Ureter (tissue), 1 donor: ENCODE results near the gene MAGI2. TPM values are rescaled to one million over a fixed set of nuclear protein-coding genes. Genes with fewer than 3 reads are reported as not detected.

Experiments
- DNase-seq: peaks from one replicate; pipeline ENCODE4 v3.0.0-alpha.2; 2020; ENCODE audit warnings: low spot score
- total RNA-seq: library from RNA; stranded (reverse); gene quantifications from one replicate; pipeline ENCODE4 v1.2.4, GENCODE V29; 2023
- donor health status: DM: yes; HTN: yes; CAD: no.

Gene MAGI2
- total RNA-seq, 1 donor from 2014 or later, result 25.3 TPM

DNA sequence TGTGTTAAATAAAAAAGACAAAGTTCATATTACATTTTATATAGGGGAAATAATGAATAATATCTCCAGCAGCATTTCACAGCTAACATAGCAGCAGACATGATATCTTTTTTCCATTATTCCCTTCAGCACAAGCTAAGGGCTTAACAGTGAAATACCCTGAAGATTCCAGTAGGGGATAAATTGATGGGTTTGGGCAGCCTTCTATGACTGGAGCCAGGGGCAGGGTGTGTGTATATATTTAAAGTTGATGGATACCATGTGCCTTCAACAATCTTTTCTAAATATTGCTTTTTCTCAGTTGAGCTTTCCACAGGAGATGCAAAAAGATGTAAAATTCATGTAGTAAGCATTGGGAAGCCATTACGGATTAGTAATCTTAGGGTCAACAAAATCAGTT, 151.2 kb downstream of the MAGI2 start:
- no peak for DNase-seq

DNA sequence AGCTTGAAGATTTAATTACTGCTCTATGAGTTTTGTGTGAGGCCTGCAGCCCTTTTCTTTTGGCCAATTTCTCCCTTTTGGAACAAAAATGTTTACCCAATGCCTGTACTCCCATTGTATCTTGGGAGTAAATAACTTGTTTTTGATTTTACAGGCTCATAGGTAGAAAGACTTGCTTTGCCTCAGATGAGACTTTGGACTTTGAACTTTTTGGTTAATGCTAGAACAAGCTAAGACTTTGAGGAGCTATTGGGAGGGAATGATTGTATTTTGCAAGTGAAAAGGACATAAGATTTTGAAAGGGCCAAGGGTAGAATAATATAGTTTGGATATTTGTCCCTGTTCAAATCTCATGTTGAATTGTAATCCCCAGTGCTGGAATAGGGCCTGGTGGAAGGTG, 152.0 kb downstream of the MAGI2 start:
- DNase-seq, result no peak

DNA sequence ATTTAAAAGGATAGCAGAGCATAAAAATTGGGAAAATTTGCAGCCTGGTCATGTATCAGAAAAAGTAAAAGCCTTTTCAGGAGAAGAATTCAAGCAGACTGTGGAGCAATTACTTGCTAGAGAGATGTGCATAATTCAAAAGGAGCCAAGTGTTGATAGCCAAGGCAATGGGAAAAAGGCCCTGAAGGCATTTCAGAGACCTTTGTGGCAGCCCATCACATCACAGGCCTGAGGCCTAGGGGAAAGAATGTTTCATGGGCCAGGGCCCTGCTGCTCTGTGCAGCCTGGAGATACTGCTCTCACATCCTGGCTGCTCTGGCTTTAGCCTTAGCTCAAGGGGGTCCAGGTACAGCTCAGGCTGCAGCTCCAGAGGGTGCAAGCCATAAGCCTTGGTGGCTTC, 152.9 kb downstream of the MAGI2 start:
- no peak for DNase-seq

DNA sequence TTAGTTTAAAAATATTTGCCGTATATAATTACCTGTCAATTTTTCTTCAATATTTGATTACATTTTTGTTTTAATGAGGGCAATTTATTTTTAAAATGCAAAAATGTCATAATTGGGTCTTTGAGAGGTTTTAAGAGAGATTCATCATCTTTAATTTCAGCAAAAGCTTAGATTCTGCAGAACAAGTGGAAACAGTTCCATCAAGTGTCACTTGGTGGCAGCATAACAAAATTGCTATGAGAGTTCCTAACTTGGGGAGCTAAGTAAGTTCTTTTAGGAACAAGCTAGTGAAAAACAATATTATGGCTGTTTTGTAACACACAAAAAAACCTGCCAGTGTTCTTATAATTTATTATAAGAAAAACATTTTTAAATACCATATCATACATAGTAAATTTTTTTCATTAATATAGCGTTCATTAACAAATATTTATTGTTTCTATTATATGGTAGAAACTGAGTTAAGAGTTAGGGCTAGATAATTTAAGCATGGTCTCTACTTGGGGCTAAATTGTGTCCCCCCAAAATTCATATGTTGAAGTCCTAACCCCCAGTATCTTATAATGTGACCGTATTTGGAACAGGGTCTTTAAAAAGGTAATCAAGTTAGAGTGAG, 155.2 kb downstream of the MAGI2 start:
- DNase-seq, result no peak

DNA sequence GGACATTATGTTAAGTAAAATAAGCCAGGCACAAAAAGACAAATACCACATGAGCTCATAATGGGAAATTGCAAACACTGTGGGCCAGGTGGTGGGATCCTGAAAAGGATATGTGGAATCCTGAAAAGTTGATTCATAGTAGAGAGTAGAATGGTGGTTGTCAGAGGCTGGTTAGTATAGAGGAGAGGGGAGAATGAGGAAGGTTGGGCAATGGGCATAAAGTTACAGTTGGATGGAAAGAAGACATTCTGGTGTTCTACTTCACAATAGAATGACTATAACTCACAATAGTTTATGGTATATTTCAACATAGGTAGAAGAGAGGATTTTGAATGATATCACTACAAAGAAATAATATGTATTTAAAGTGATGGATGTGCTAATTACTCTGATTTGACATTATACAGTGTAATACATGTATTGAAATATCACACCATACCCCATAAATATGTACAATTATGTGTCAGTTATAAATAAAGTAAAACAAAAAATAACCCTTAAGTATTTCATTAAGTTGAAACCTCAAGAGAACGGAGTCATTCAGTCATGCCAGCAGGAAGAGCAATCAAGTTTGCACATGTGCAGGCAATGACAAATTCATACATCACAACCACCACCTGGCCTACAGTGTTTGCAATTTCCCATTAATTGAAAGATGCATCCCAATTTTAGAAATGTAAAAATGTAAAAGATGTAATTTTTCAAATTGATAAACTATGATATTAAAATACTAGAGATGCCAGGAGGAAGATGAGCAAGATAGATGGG, 156.7 kb downstream of the MAGI2 start:
- DNase-seq, result no peak

DNA sequence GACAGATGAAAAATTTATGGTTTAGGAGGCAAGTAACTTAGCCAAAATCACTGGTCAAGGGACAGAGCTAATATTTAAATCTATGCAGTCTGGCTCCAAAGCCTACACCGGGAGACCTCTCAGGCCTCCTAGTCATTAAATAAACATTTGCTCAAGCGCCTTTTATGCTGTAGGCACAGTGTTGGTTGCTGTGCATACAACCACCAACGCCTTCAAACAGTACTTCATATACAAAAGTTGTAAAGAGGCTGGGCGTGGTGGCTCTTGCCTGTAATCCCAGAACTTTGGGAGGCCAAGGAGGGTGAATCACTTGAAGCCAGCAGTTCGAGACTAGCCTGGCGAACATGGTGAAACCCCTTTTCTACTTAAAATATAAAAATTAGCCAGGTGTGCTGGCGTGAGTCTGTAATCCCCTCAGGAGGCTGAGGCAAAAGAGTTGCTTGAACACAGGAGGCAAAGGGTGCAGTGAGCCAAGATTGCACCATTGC, 159.8 kb downstream of the MAGI2 start:
- DNase-seq, result no peak

DNA sequence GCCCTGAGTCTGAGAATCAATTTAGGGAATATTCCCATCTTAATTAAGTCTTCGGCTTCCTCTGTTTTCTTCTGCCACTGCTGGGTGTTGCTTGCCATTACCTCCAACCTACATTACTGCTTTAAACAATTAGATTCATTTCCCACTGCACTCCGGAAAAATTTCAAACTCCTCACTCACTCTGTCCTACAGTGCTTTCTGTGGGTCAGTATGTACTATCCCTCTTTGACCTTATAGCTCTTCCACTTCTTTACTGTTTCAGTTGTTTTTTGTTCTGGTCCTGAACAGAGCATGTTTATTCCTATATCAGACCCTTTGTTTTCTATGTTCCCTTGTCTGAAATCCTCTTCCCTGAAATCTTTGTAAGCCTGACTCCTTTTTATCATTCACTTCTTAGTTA, 160.6 kb downstream of the MAGI2 start:
- no peak for DNase-seq

DNA sequence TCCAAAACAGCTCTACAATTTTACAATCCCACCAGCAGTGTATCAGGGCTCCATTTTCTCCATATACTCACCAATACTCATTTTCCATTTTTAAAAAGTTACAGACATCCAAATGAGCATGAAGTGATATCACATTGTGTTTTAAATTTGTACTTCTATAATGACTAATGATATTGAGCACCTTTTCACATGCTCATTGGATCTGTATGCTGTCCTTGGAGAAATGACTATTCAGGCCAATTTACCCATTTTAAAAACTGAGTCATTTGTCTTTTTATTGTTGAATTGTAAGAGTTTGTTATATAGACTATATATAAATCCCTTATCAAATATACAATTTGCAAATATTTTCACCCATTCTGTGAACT, 162.0 kb downstream of the MAGI2 start:
- DNase-seq, result no peak

DNA sequence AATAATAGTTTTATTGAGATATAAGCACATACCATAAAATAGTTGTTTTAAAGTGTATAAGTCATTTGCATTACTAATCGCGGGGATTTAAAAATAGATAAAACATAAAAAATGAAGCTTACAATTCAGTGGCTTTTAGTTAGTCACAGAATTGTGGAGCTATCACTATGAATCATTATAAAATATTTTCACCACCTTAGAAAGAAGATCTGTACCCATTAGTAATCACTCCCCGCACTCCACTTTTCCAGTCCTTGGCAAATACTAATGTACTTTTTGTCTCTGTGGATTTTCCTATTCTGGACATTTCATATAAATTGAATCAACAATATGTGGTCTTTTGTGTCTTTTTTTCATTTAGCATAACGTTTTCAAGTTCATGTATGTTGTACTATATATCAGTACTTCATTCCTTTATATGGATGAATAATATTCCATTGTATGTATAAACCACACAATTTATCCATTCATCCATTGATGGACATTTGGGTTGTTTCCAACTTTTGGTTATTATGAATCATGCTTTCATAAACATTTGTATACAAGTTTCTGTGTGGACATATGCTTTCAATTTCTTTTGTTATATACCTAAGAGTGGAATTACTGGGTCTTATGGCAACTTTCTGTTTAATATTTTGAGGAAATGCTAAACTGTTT, 162.5 kb downstream of the MAGI2 start:
- no peak for DNase-seq

DNA sequence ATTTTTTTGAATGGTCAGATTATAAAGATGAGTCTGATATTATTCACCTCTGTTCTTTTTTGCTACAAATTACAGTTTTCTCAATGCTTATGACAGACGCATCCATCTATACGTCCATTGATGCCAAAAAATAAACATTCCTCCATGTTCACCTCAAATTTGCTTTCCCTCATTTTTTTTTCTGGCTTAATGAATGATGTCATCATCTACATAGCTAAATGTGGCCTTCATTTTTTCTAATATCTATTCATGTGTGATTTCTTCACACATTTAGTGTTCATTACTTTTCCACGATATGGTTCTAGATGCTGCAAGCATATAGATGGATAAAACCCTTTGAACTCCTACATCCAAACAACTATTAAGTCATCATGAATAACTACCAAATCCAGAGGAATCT, 163.1 kb downstream of the MAGI2 start:
- DNase-seq, result no peak

DNA sequence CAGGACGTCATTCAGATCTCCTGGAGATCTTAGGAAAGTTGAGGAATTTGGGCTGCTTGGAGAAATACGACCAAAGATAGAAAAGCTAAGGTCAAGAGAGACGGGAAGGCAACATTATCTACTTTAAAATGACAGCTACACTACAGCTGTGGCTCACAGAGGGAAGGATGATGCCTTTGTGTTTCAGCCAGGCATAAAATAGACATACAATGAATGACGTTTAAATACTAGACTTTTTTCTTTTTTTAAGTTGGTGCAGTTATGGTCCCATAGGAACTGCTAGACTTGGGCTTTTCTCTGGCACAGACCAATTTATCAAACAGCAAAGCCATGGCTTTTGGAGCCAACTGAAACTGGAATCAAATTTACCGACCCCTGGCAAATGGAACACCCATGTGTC, 164.8 kb downstream of the MAGI2 start:
- no peak for DNase-seq

DNA sequence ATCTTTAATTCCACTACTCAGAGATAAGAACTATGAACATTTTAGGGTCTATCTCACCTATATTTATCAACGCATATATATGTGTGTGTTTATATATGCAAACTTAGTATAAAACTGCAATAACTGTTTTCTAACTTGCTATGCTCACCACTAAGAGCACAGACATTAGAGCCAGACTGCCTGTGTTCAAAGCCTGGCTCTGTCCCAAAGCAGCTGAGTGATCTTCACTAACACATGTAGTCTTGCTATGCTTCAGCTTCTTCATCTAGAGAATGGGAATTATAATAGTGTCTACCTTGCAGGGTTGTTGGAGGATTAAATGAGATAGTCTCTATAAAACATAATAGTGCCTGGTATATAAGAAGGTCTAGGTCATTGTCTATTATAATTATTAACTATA, 165.5 kb downstream of the MAGI2 start:
- no peak for DNase-seq

DNA sequence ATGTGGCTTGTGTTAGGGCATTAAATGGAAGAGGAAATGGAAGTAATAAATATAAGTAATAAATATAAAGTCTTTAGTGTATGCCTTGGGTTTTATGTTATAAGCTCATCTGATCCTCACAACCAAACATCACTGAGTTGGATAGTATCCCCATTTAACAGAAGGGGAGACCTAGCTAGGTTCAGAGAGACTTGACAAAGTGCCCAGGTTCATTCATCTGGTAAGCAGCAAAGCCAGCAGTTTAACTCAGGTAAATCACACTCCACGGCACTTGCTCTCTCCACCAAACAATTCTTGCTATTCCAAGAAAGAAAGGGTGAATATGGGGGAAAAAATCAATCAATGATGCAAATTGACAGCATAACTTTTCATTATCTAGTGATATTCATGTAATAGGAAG, 167.3 kb downstream of the MAGI2 start:
- no peak for DNase-seq

DNA sequence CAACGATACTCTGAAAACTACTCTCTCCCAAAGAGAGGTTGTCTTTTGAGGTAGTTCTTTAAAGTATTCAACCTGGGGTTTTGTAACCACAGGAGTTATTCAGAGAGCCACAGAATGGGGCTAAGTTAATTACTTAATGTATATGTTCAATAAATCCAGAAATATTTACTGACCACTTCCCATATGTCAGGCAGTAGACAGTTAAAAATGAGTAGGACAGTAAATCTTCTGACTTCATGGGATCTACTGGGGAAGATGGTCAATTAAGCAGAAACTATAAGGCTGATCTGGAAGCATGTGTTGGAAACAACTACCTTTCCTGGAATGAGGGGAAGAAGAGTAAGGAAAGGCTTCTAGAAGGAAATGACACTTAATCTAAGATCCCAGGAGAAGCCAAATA, 167.7 kb downstream of the MAGI2 start:
- DNase-seq, result no peak

DNA sequence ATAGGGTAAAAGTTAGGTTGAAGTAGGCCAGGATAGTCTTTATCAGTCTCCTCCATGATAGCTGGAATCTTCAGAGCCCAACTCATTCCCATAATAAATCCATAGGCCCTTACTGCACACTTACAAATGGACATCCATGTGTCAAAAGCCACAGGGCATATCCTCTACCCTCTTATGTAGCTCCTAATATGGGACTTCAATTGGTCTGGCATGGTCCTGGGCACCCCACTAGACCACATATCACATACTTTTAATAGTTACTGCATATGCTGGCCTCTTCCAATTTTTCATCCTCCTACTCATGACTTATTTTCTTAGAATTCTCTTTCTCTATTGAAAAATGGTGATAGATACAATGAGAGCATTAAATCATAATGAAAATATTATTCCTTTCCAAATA, 169.3 kb downstream of the MAGI2 start:
- DNase-seq, result no peak

DNA sequence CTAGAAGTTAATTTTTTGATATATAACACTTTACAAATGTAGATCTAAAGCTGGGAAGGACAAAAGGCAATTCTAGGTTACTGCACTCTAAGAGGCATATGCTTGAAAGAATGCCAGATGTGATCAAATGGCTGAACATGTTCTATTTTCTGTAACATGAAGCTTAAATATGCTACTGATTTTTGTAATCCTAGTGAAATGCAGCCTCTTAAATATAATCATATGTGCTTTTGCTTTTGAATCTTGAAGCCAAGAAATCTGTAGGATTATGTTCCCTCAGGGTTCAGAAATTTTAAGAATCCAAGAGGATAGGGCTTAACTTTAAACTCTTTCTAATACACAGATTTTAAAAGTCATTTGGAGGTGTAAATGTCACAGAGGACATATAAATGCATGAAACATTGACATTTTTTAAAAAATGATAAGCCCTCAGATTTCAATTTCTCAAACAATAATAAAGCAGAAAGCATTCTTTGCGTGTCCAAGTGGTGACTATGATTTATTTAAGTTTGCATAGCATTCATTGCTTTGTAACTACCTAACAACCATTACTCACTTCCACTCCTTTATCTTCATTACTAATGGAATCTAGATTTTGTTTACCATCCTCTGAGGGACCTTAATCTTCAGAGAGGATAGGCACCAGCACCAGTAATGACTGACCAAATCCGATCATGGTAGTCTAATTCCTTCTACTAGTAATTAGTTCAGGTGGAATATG, 170.4 kb downstream of the MAGI2 start:
- no peak for DNase-seq

DNA sequence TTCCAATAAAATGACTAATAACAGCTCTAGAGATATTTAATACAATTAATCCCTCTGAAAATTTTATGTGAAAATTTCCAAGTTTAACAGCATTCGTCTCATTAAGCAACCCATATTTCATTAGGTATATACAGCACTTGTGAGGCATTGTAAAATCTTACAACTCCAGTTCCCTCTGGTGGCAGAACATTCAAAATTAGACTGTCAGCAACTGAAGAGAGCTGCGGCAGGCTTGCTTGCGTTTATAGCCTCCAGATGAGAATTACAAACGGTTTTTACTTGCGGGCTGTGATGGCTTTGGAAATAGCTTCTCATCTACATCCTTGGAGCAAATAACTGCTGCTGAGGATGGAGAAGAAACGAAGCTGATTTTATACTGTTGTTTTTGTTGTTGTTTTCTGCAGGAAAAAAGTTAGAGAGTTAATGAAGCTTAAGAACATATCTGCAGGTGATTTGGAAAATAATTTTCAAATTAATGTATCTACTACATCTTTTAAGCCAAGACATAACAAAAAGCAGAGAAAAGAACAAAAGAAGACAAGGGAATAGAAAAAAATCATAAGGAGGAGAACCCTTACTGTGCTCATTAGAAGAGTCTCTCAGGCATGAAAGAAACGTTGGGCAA, 171.3 kb downstream of the MAGI2 start:
- DNase-seq, result no peak

DNA sequence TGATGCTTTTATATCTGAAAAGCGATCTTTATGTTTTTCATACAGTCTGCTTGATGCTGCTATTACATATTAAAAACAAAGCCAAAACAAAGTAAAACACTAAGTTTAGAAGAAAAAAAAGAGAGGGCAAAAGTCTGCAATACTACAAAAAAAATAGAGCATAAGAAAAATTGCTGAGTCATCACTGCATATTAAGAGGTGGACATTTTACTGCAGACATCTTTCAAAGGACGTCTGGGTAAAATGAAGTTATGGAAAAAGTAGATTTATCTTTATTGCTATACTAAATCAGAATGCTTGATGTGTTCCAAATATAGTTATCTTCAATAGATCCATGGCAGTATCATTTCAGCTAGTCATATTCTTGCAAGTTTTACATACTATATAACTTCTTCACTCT, 172.0 kb downstream of the MAGI2 start:
- DNase-seq, result no peak

DNA sequence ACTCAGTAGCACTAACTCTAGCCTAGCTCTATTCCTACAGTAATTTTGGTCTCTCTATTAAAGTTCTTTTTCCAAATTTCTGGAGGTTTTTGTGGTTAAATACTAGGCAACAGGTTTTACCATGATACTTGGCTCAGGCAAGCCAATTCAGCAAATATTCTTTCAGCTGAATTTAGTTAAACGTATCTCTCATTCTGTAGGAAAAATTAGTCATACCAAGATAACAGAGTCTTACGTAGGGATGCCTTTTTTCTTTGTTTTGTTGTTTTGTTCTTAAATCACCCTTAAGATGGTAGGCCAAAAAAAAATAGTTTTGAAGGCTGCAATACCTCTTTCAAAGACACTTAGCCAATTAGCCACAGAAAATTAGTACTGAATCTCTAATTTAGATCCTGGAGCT, 180.5 kb downstream of the MAGI2 start:
- no peak for DNase-seq

DNA sequence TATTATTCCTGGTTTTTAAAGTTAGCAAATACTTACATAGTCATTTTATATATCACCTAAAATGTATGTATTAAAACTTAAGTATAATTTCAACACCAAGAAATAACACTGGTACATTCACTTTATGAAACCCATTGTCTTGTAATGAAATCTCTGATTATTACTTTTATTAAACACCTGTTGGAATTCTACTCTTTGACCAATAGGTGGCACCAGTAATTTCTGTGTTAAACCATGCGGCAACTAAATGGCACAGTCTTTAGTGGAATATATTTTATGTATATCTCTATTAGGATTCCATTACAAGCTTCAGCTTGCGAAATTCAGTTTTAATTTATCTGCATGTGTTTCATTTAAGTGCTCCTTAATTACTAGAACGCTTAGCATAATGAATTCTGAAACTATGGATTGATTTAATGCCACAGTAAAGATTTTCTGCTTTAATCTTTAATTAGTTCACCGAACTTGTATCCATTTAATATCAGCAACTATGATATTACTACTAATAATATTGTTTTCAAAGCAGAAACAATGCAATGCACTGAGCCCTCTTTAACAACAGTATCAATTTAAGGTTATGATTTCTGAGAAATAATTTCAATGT, 181.3 kb downstream of the MAGI2 start:
- no peak for DNase-seq

DNA sequence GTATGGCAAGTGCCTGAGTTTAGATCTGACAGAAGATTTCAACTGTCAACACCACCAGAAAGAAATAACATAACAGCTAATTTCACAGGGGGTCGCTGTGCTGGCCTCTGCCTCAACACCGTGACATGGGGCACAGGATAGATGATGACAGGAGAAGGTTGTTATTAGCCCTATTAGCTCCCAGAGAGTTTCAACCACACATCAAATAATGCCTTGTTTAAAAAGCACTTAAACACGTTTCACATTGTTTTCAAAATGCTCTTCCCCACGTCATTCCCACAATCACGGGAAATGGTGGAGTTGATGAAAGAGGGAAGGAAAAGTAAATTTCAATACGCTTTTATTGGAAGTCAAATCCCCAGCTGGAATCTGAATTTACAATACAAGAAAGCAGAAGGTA, 184.7 kb downstream of the MAGI2 start:
- DNase-seq, result no peak

DNA sequence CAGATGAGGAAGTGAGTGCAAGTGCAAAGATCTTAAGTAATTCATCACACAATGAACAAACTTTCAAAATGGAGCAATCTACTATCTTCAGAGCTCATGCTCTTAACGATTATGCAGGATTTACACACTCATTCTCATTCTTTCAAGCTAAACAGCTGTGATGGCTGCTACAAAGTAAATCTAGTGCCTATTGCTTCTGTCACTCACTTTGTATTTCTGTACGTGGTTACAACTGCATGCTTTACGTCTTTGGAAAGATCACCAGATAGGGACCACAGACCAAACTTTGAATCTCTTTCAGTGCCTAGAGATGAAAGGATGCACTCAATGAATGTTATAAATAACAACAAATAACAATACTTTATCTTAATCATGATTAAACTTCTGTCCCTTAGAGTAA, 194.6 kb downstream of the MAGI2 start:
- DNase-seq, result no peak
